NOMO-1 treated with dmso at 0.1 percent for 144 hours (cell line): ENCODE results near the gene MAP2K6.

Experiments used
- DNase-seq: peaks from one replicate; lab custom pipeline; 2025; ENCODE audit not compliant: unreplicated experiment; lab: John Stamatoyannopoulos, UW

Gene MAP2K6

DNA sequence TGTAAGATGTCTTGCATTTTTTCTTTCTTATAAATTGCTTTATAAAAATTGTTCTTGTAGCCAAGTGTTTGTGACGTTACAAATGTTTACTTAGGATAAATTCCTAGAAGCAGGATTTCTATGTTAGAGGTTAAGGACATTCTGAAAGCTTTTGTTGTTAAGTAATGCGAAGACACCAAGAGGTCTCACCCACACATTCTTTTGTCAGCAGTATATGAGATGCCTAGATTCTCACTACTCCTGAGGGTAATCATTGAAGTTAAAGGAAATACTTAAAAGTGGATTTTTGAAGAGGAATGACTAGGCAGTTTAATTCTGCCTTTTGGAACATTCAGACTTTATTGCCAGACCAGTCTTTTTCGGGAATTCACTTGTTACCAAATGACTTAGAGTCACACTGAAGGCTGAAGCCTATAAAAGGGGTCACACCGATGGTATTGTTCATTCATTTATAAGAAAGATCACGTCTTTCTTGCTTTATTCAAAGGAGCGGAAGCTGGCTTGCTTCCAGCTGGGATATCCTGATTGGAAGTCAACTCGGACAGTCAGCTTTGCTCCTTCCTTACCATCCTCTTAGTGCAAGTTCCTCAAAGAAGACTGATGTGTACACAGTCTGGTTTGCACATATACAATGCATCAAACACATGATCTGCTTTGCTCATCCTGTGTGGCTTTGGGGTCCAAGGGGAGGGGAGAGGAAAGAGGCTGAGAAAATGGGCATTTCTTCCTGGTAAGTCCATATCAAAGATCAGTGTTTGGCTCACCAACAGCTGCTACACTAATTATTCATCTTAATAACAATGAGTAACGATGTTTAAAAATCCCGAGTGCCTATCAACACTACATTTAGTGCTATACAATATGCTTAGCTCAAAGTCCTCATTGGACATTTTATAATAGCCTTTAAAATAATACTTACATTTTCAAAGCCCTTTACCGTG, 160.0 kb downstream of the MAP2K6 start:
- no peak for DNase-seq

DNA sequence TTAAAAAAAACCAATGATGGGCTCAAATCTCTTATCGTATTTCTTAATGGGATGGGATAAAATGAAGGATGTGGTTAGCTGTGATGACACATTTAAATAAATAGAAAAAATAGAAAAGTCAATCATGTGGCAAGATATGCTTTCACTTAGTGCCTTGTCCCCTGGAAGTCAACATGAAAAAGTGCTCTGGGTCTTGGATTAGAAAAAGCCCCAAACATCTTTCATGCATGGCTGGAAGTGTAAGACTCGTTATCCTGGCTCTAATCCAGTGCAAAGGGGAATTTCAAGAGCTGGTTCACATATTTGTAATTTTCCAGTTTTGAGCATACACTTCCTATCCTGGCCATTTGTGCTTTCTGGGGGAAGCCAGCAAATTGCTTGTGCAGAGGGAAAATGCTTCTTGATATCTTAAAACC, 160.9 kb downstream of the MAP2K6 start:
- no peak for DNase-seq

DNA sequence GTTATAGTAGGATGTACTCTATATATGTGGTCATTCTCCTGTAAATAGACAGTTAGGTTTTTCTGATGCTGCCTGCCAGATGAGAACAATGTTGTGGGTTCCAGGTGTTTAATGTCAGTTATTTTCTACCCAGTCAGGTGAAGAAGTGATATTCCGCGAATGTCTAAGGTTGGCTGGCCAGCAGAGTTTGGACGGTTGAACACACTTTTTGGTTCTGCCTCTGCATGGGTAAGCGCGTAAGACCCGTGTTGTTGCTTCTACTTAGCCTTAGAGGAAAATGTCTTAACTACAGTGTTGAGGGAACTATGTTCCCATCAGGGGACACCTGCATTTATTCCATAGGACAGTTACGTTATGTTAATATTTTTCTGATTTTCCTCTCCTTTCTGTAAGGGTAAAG, 162.6 kb downstream of the MAP2K6 start:
- no peak for DNase-seq

DNA sequence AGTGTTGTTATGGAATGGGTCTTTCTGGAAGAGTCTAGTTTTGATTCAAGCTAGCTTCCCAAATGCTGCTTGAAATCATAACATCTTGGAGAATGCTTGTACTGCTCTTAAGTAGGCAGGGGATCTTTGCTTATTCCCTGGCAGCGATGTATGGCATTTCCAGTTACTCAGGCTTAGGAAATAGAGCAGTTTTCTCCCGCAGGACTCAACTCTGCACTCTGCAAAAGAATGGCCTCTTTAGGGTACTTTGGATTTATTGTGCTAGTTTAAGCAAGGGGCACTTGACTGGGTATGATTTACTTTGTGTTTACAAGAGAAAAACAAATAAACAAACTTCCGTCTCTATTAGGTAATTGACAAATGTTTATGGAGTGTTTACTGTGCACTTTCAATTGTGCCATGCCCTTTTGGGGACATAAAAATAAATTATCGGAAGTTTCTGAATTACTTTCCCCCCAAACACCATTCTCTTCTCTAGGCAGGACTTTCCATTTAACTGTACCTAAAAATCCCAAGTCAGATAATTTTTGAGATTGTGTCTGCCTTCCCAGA, 164.0 kb downstream of the MAP2K6 start:
- DNase-seq: no peak

DNA sequence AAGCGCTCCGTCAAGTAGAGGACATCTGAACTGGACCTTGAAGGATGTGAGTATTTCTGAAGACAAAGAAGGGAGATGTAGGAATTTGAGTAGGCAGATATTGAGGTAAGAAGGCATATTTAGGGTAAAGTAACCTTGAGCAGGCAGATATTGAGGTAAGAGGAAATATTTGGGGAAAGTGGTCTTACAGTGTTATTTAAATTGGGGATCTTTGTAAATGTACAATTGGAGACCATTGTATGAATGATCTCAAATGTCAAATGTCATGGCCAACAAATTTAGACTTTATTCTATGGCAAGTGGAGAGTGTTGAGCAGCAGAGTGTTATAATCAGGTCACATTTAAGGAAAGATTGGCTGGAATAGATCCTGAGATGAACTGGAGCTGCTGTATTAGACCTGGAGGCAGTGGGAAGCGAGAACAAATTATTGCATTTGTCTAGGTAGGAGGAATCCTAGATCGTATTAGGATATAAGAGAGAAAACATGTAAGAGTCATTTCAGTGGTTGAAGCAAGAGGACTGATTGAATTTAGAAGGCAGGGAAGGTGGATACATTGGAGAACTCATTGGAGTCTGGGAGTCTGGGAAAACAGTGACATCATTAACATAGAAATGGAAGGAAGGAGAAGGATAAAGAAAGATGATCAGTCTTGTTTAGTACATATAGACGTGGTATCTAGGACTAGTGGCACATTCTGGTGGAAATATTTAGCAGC, 165.6 kb downstream of the MAP2K6 start:
- no peak for DNase-seq

DNA sequence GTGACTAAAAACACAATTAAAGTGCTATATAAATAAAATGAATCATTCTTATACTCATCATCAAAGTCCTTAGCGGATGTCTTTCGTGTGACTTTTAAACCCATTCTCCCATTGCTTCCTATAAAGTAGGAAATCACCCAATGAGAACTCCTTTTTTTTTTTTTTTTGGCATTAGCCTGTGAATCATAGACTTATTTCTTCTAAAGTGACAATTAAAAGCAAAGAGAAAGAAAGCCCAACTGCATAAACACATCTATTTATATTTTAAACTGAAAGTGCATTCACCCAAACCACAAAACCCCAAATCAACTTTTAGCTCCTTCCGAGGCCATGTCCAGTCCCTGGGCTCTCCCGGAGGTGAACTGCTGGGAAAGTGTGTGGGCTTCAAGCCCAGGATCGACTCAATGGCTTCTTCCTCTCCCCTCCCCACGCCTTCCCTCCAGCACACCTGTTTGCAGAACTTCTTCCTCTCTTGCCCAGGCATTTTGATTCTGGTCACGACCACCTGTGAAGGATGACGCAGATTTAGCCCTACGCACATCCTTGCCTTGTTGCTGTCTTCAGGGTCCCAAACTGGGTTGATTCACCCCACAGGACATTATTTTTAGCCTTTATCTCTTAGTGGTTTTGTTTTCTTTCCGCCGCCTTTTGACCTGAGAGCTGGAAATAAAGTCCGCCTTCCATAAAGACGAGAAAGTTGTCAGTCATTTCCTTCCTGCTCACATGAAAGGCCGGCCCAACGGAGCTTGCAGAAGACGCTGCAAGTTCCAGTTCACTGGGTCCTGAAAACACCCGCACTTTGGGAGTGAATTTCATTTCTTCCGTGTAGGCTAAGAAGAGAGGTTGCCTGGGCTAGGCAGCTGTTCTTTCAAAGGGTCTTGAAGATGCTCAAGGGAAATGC, 166.8 kb downstream of the MAP2K6 start:
- no peak for DNase-seq

DNA sequence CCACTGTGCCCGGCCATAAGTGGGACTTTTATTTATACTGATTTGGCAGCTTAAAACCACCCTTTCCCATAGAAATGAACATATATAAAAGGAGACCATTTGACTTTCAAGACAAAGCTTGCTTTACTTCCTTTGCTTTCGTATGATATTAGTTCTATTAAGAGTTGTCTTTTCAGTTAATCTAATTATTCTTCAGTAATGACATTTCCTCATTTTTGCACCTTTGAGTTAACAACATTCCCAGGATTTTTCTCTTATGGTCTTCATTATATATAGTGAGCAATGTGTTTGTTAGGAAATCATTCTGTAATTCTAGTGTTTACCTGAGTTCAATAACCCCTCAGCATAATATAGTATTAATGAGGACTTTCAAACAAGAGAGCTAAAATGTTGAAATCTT, 173.8 kb downstream of the MAP2K6 start:
- no peak for DNase-seq

DNA sequence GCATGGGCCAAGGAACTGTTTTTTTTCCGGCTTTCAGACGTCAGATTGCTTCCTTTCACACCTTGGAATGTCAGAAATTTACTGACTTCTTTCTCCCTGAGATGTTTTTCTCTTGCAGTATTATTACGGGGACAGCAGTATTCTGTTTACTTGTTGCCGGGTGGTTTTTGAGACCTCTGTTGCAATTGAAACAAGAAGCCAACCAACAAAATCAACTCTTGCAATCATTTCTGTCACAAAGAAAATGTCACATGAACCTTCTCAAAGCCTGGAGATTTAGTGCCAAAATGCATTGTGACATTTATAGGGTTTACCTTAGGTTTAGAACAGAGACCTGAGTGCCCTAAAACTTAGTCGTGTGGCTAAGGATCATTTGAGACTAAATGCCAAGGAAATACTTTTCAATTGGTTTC, 174.3 kb downstream of the MAP2K6 start:
- DNase-seq: no peak

DNA sequence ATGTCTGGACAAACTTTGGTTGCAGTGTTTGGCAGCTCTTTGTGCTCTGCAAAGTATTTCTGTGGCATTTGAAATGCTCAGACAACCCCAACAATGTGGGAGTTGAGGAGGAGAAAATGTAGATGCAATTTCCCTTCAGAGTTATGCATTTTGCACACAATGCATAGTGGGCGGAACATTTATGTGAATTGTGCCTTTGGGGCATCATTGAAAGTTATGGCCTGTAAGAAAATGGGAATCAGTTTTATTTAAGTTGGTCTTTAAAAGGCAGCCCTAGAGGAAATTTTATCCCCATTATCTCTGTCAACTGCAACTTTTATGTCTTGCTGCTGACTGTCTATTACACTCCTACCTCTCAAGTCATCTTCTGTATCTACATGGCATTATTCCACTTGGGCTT, 176.2 kb downstream of the MAP2K6 start:
- no peak for DNase-seq

DNA sequence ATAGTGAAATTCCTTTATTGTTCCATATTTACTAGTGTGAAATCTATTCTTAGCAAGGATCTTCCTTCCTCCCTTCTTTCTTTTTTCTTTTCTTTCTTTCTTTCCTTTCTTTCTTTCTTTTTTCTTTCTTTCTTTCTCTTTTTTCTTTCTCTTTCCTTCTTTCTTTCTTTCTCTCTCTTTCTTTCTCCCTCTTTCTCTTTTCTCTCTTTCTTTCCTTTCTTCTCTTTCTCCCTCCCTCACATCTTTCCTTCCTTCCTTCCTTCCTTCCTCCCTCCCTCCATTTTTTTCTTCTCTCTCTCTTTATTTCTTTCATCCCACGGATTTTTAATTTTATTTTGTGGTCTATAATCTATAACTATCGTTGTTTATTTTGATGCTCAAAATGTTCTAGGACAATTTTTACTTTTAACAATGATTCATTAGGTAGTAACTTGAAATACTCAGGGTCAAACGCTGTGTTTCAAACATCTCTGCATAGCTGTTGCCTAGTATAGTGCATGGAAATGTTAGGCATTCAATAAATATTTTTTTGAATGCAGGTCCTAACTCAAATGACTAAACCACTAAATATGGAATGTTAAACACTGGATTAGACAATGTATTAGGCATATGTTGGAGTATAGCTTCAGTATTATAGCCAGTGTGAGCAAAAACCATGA, 178.3 kb downstream of the MAP2K6 start:
- no peak for DNase-seq

DNA sequence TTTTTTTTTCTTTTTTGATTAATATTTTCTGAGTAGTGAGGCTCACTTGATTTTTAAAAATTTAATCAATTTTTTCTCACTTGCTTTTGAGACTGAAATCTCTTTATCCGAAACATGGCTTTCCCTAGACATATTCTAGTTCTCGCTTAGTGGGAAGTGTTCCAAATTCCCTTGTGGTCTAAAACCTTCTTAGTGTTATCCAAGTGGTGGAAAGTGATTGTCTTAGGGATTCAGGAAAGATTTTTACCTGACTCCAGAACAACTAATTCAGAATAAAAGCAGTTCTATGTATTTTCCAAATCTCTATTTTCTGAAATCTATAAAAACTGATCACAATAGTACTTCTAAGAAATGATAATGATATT, 178.8 kb downstream of the MAP2K6 start:
- DNase-seq: no peak

DNA sequence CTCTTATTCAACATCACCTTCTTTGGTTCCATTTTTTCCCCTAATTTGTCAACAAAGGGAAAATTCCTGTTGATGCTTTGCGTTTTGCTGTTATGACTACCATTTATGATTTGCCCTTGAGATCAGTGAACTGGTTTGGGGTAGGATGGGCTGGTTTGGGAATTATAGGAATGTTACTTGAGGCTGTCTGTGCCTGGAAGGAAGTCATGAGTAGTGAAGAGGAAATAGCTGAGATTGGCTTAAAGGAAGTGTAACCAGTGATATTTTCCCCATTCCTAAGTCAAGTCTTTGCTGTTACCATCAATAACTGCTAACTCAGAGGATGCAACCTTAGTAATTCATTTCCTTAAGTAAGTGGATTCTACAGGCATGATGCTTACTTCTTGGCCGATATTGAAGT, 179.2 kb downstream of the MAP2K6 start:
- no peak for DNase-seq

DNA sequence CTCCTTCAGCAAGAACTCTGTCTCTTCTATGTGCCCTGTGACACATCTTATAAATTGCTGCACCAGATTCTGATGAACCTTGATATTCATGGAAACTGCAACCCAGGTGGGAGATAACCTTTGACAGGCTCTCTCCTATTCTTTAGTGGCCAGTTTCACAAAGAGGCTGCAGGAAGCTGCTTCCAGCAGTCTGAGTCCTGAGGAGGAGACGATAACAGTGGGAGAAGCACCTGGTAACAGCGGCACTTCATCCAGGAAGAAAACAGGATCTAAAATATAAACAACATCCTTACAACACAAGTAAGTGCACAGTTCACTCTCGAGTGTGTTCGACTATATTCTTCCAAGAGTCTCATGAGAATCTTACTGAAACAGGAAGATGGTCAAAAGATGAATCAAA, 180.1 kb downstream of the MAP2K6 start:
- DNase-seq: no peak

DNA sequence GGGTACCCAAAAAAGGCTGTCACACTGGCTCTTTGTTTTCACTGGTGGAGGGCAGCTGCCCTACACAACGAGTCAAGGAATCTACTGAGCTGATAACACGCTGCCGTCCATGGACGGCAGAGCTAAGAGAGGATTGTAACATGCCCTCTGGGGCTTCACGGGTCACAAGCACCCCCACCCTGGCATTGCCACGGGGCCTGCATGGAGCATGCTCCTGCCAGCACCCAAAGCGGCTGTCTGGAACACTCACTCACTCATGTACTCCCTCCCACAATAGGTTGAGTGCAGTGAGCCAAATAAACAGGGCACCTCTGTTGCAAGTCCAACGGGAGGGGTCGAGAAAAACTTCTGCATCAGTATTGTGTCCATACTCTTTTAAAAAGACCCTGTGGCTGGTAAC, 181.6 kb downstream of the MAP2K6 start:
- DNase-seq: no peak

DNA sequence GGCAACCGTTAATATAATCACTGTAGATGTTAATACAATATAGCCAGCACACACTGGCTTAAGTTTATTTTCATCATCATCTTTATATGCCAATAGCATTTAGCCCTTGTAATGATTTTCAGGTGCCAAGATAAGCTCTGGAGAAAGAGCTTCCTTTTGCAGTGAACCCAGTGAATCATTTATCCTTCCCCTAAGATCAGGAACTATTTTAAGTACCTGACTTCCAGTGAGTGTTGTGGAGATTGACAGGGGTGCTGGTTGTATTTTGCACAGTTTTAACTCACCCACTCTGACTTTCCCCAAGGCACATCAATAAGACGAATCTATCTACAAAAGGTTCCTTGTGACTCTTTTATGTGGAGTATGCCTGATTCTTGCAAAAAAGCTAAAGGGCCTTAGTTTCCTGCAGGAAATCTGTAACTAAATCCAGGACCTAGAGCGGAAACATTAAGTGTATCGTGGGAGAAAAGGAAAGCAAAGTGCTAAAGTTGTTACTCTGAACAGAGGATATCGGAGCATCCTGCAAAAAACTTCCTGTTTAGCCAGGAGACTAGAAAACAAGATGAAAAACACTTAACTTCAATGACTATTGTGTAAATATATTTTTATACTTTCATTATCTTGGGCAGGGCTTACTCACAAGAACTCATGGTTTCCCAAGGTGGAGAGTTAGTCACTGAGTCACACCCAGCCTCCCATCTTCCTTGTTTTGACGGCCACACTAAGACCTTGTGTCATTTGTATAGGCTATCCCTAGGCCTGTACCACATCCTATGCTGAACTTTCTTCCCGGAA, 183.6 kb downstream of the MAP2K6 start:
- DNase-seq: no peak

DNA sequence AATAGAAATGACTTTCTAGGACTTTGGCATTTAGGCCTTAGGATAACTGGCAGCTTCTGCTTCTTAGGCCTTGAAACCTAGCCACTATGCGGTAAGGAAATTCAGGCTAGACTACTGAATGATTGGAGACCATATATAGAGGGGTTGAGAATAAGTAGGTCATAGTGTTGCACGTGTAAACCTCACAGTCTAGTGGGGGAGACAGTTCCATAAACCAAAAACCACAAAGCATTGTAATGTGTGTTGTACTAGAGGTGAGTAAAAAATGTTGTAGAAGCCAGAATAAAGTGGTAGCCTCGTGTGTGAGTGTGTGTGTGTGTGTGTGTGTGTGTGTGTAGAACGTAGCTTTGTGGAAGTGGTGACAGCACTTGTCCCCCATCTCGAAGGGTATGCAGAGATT, 188.5 kb downstream of the MAP2K6 start:
- no peak for DNase-seq
